Ramos (cell line): Measurements from ENCODE around the gene GID4.
"Not testable (repeated sequence)": the region's sequence is repeated elsewhere in the genome, so short reads cannot be mapped to it uniquely, and the experiment has no call there.

Experiments
- in situ Hi-C: fragments of 300-500 bp; cut with MboI; formaldehyde crosslinking; loops from one replicate; pipeline ENCODE4 v1.14.3; 2022; ENCODE audit warnings: low sequenced_read_pairs; ENCODE audit not compliant: unreplicated experiment

Gene GID4

DNA sequence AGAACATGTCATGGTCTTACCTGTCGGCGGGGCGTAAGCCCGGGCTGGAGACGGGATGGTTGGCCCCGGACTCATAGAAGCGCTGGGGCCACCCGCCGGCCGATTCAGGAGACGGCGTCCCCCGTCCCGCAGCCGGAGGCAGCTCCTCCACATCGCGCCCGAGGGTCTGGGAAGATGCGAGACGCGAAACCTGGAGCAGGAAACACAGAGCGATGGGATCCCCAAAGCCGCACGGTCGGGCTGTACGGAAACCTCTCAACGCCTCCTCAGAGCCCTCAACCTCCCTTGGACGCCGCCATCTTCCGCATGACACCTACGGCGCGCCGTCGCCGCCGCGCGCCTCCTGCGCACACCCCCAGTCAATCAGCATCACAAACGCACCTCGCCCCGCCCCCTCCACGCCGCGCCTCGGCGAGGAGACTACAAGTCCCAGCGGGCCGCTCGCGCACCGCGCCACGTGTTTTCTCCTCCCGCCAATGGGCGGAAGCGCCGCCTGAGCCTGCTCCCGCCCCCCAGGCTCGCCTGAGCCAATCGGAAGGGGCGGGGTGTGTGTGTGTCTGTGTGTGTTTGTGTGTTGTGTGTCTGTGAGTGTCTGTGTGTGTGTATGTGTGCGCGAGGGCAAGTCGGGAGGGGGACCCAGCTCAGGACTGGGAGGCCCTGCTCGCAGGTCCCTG, at the start of gene GID4, which contains the start of gene ATPAF2:
GID4 (plus strand) TSS at position 548 of the 674 bp plus-strand sequence; CDS start at position 605, 57 bp downstream.
ATPAF2 (minus strand) TSS at position 308 of the 674 bp plus-strand sequence; CDS start at position 153, 155 bp downstream.
- in situ Hi-C loops = loop anchor here (25.0 kb wide), 1 partner anchor 352 kb away; the partner anchor contains the start of gene RAI1

DNA sequence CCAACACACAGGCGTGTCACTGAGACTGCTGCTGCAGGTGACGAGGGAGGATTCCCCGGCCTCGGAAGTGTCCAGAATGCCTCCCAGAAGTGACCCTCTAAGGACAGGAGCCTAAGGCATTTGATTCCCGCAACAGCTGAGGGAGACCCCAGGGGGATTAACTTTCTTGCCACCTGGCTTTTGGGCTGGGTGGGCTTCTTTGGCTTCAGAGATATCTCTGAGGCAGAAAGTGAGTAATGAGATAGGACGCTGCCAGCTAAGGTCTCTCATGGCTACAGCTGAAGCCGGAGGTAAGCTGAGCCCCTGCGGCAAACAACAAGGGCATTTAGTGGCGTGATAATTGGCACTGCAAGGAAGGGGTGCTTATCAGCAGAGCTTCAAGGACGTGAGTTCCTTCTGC, 49.6 kb upstream of the GID4 start:
- in situ Hi-C loops = no loop called here

GRCh38 chr17:17990282-17990681, 48.9 kb upstream of the GID4 start:
- in situ Hi-C loops = no loop called here

- in situ Hi-C loops = no loop called here
Observed at GRCh38 chr17:17993366-17993765, 45.8 kb upstream of the GID4 start.

- in situ Hi-C loops = no loop called here
Observed at GRCh38 chr17:17993852-17994251, 45.4 kb upstream of the GID4 start.

- in situ Hi-C loops = no loop called here
Observed at GRCh38 chr17:17994271-17995069, 44.7 kb upstream of the GID4 start.

DNA sequence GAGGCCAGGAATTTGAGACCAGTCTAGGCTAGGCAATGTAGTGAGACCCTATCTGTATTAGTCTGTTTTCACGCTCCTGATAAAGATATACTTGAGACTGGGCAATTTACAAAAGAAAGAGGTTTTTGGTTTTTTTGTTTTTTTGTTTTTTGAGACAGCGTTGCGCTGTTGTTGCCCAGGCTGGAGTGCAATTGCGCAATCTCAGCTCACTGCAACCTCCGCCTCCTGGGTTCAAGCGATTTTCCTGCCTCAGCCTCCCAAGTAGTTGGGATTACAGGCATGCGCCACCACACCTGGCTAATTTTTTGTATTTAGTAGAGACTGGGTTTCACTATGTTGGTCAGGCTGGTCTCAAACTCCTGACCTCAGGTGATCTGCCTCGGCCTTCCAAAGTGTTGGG, 43.3 kb upstream of the GID4 start:
- in situ Hi-C loops = not testable (repeated sequence)

- in situ Hi-C loops = no loop called here
Observed at GRCh38 chr17:17998934-17999333, 40.3 kb upstream of the GID4 start.

DNA sequence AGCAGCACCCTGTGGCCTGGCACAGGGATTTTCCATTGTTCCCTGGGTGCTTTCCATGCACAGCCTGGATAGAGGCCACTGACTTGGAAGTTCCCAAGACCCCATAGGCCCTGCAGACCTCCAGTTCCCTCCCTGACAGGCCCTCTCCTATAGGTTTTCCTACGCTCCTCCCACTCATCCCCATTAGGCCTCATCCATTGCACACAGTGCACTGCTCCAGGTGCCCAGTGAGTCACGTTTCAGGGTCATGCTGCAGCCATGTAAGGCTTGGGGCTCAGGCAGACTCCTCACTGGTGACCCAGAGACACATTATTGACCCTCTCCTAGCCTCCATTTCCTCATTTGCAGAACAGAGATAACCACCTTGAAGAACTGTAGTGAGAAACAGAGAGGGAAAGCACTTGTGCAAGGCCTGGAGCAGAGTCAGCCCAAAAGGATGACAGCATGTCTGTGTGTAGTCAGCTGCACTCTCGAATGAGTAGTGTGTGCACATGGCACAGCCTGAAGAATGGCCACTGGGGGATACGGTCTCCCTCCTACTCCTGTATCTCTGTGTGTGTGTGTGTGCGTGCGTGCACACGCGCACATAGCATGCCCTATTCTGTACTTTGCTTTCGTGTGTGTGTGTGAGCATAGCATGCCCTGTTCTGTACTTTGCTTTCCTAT, 39.7 kb upstream of the GID4 start:
- in situ Hi-C loops = no loop called here

DNA sequence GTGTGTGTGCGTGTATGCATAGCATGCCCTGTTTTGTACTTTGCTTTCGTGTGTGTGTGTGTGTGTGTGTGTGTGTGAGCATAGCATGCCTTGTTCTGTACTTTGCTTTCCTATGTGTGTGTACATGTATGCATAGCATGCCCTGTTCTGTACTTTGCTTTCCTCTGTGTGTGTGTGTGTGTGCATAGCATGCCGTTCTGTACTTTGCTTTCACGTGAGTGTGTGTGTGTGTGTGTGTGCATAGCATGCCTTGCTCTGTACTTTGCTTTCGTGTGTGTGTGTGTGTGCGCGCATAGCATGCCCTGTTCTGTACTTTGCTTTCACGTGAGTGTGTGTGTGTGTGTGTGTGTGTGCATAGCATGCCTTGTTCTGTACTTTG, 39.2 kb upstream of the GID4 start:
- in situ Hi-C loops = no loop called here

DNA sequence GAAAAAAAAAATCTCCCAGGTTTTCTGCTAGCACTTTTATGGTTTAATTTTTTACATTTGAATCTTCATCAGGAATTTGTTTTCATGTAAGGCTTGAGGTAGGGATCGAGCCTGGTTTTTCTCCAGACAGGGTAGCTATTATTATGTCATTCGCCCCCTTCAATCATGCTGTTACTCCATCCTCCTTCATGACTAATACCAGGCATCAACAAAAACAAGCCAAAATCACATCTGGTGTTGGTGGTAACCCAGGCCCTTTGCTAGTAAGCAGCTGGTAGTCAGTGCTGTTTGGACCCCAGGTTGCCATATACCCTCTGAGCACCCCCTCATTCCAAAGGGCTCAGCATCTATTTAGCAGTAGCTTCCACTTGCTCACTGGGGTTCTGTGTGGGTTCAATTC, 37.0 kb upstream of the GID4 start:
- in situ Hi-C loops = no loop called here

DNA sequence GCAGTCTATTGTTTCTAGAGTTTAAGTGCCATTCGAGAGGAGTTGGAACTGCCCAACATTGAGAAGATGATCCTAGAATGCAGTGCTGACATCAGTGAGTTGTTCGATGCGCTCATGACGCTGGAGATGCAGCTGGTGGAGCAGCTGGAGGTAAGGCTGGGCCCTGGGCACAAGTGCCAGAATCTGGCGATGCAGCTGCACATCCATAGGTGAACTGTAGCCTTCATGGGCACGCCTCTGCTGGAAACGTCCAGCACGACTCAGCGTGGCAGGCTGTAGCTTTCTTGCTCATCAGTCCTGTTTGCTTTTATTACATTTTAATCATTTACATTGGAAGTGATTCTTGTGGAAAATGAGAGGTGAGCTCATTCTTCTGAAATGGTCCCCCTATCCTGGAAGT, 34.9 kb upstream of the GID4 start:
- in situ Hi-C loops = no loop called here

GRCh38 chr17:18004884-18005305, 34.3 kb upstream of the GID4 start:
- in situ Hi-C loops = no loop called here

GRCh38 chr17:18005496-18005895, 33.7 kb upstream of the GID4 start:
- in situ Hi-C loops = no loop called here

DNA sequence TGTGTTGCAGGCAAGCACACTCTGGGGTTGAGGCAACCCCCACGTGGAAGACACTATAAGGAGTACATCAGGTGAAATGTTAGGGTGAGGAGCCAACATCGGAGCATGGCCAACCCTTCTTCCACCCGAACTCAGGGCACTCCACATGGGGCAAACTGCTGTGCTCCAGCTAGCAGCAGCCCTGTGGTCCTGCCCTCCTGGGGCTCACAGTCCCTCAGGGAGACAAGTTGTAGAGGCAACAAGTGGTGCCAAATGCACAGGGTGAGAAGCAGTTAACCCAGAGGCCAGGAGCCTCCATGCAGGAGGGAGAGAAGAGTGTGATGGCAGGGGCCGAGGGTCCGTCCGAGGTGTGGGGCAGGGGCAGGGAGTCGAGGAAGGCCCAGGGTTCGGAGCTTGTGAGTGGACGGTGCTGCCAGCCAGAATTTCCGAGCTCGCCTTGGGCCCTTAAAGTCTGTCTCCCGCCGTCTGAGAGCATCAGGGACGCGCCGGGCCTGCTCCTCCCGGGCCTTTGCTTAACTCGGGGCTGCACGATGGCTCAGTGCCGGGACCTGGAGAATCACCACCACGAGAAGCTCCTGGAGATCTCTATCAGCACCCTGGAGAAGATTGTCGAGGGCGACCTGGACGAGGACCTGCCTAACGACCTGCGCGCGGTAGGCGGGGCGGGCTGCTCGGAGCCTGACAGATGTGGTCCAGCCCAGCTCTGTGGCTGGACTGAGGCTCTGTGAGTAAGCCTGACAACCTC, 32.5 kb upstream of the GID4 start:
- in situ Hi-C loops = no loop called here

DNA sequence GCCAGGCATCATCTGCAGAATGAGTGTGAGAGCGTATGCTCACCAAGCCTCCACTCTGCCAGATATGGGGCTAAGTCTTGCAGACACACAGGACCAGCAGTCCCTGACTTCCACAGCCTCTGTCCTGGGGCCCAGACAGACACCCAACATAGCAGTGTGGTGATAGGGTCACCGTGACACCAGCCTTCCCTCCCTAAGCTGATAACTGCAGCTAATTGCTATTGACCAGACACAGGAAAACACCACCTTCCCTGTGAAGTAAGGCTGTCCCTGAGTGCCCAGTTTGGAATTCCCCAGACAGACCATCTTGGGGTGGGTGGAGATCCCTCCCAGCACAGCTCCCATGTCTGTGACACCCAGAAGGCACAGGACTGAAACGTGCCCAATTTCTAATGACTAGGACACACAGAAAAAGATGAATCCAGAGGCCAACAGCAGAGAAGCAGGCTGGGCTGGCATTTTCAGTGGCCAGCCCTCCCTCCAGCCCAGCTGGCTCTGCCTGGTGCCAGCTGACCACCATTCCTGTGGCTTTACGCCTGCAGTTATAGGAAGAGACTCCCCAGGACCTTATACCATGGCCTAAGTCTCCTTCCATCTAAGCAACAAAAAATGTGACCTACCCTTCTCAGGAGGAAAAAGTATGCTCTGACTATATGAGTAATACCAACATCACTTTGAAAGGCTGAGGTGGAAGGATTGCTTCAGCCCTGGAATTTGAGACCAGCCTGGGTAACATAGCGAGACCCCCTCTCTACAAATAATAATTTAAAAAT, 30.5 kb upstream of the GID4 start:
- in situ Hi-C loops = no loop called here

DNA sequence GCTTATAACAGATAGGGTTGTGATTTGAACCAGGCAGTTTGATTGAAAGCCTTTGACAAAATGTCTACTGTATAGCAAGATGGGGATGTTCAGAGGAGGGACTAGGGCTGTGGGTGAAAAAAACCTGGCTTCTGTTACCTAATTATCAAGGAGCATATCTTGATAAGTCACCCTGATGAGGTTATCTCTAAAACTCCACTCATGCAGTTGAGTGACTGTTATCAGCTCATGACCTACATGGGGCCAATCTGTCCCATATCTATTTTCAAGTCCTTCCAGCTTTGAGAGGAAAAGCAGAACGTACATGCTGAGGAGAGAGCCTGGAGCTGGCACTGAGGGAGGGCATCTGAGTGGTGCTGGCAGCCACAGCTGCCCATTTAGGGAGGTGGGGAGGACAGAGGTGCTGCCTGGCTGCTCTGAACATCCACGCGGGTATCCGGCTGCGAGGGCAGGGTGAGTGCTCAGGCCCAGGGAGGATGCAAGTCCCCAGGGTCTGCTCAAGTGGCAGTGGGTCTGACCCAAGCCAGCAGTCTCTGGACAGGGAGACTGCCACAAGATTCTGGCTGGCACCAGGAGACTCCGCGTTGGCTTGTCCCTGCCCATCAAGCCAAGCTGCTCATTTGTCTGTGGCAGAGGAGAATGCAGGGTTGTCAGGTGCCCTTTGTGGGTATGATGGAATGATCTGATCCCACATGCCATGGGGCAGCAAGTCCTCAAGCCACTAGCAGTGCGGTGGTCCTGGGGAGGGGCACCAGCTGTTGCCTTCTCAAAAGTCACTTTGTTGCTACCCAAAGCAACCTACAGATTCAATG, 29.4 kb upstream of the GID4 start:
- in situ Hi-C loops = no loop called here

DNA sequence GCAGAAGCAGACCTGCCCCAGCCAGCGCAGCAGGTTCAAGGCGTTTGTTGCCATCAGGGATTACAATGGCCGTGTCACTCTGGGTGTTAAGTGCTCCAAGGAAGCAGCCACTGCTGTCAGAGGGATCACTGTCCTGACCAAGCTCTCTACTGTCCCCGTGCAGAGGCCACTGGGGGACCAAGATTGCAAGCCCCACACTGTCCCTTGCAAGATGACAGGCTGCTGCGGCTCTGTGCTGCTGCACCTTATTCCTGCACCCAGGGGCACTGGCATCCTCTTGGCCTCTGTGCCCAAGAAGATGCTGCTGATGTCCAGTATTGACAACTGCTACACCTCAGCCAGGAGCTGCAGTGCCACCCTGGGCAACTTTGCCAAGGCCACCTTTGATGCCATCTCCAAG, 27.9 kb upstream of the GID4 start:
- in situ Hi-C loops = no loop called here

- in situ Hi-C loops = no loop called here
Observed at GRCh38 chr17:18014006-18014405, 25.2 kb upstream of the GID4 start.
